MM.1S (cell line): ENCODE results near the gene IL17RB.

Experiments
- DNase-seq: peaks from one replicate; pipeline ENCODE4 v3.0.0-alpha.2; 2015
- H2AFZ ChIP-seq: fragments of 300-600 bp; sonication (generic); 2 replicates; pipeline ENCODE4 v1.6.0; 2016; ENCODE audit warnings: antibody characterized with exemption, low read length
- H3F3A ChIP-seq: fragments of 300-600 bp; sonication (generic); 2 replicates; pipeline ENCODE4 v1.6.1; 2016; ENCODE audit warnings: mild to moderate bottlenecking, antibody characterized with exemption, low read length, moderate library complexity, mixed read lengths; ENCODE audit not compliant: insufficient read depth
- H3K27ac ChIP-seq: fragments of 300-600 bp; sonication (generic); 2 replicates; pipeline ENCODE4 v1.5.1; 2016; ENCODE audit warnings: mild to moderate bottlenecking, low read length
- H3K27me3 ChIP-seq: fragments of 300-600 bp; sonication (generic); replicated peaks from 2 replicates; pipeline ENCODE4 v1.6.0; 2016; ENCODE audit warnings: low read length; ENCODE audit not compliant: insufficient read depth
- H3K36me3 ChIP-seq: fragments of 300-600 bp; sonication (generic); replicated peaks from 2 replicates; pipeline ENCODE4 v1.6.1; 2016; ENCODE audit warnings: mild to moderate bottlenecking, low read length, mixed read lengths; ENCODE audit not compliant: insufficient read depth
- H3K4me1 ChIP-seq: fragments of 300-600 bp; sonication (generic); 2 replicates; pipeline ENCODE4 v1.6.1; 2016; ENCODE audit warnings: low read length, mixed read lengths
- H3K4me2 ChIP-seq: fragments of 300-600 bp; sonication (generic); 2 replicates; pipeline ENCODE4 v1.6.0; 2016; ENCODE audit warnings: low read depth, low read length
- H3K4me3 ChIP-seq: fragments of 300-600 bp; sonication (generic); 2 replicates; pipeline ENCODE4 v1.5.1; 2016; ENCODE audit warnings: low read length, mixed read lengths
- H3K79me2 ChIP-seq: fragments of 300-600 bp; sonication (generic); 2 replicates; pipeline ENCODE4 v1.6.1; 2016; ENCODE audit warnings: mixed run types, low read length, mixed read lengths
- H3K9ac ChIP-seq: fragments of 300-600 bp; sonication (generic); 2 replicates; pipeline ENCODE4 v1.6.1; 2016; ENCODE audit warnings: low read length, mixed read lengths
- H3K9me2 ChIP-seq: fragments of 300-600 bp; sonication (generic); replicated peaks from 2 replicates; pipeline ENCODE4 v1.6.1; 2016; ENCODE audit warnings: mild to moderate bottlenecking, low read length, mixed read lengths; ENCODE audit not compliant: insufficient read depth
- H3K9me3 ChIP-seq: fragments of 300-600 bp; sonication (generic); replicated peaks from 2 replicates; pipeline ENCODE4 v1.6.1; 2016; ENCODE audit warnings: mild to moderate bottlenecking, low read length, mixed read lengths; ENCODE audit not compliant: insufficient read depth
- H4K20me1 ChIP-seq: fragments of 300-600 bp; sonication (generic); 2 replicates; pipeline ENCODE4 v1.6.1; 2016; ENCODE audit warnings: mild to moderate bottlenecking, low read length, moderate library complexity, mixed read lengths; ENCODE audit not compliant: insufficient read depth
- EZH2 ChIP-seq: fragments of 300-600 bp; sonication (generic); optimal IDR thresholded peaks from 2 replicates; pipeline ENCODE3; 2017; ENCODE audit warnings: low read depth, mild to moderate bottlenecking, antibody characterized with exemption, low read length, mixed read lengths
- EZH2phosphoT487 ChIP-seq: fragments of 300-600 bp; sonication (generic); IDR thresholded peaks from 2 replicates; pipeline ENCODE4 v1.6.1; 2018; ENCODE audit warnings: antibody characterized with exemption, low read length
- TF ChIP-seq, protein P1 (sequence below): fragments of 300-600 bp; sonication (generic); IDR thresholded peaks from 2 replicates; pipeline ENCODE4 v1.5.1; 2016; ENCODE audit warnings: antibody characterized with exemption, low read length, mixed read lengths

Gene IL17RB

DNA sequence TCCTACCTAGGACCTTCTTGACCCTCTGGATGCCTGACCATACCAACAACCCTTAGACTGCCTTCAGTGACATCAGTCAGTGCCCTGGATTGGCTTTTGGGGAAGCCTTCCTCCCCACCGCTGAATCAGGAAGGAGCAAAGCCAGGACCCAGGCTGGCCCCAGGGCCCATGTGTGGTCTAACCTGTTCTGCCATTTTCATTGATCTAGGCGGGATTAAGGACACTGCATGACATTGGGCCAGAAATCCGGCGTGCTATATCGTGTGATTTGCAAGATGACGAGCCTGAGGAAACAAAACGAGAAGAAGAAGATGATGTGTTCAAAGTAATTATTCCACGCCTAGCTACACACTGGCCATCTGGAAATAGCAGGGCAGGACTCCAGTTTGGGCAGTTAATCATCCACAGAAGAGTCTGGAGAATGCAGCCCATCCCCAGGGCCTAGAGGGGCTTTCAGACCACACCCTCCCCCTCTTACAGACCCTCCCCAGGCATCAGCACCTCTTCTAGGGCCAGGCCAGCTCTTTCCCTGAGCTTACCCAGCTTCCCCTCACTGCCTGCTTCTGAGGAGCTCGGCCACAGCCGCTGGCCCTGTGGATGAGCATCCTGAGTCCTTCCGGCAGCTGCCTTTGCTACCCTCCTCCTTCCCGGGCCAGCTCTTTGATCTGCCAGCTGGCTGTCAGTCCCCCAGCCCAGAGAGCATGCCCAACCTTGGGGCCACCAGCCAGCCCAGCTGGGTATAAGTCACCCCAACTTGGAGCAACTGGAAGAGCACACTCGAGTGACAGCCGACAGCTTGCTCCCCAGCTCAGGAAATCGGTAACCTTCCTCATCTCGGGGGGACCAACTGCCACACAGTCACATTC is 46.1 kb upstream of the IL17RB start:
- Histone ChIP-seq H3K4me1 (no peaks in the 10 kb centered on the region), H3K9ac (no peak overlapping the region)

DNA sequence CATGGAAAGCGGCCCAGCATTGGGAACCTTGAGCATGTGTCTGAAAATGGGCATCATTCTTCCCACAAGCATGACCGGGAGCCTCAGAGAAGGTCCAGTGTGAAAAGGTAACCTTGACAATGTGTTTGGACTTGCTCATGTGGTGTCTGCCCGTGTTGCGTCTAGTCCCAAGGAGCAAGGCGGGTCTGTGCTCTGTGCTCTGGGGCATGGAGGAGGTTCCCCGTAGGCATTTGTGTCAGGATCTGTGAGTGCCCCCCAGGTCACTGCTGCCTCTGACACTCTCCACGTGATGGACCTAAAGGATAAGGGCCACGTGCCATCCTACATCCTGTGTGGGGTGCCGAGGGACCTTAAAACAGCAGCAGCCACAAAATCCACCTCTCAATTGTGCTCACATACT is 45.0 kb upstream of the IL17RB start:
- H3K79me2 ChIP-seq = no peaks in the 10 kb centered on the region
- H3K27me3 ChIP-seq = no peaks in the 10 kb centered on the region
- no peaks in the 10 kb centered on the region for H3K4me1 ChIP-seq
- H3K9me3 ChIP-seq = no peaks in the 10 kb centered on the region
- no peaks in the 10 kb centered on the region for H3K9me2 ChIP-seq
- no peak overlapping the region for H2AFZ ChIP-seq
- no peak overlapping the region for H3K4me2 ChIP-seq
- TF ChIP-seq, protein P1, sequence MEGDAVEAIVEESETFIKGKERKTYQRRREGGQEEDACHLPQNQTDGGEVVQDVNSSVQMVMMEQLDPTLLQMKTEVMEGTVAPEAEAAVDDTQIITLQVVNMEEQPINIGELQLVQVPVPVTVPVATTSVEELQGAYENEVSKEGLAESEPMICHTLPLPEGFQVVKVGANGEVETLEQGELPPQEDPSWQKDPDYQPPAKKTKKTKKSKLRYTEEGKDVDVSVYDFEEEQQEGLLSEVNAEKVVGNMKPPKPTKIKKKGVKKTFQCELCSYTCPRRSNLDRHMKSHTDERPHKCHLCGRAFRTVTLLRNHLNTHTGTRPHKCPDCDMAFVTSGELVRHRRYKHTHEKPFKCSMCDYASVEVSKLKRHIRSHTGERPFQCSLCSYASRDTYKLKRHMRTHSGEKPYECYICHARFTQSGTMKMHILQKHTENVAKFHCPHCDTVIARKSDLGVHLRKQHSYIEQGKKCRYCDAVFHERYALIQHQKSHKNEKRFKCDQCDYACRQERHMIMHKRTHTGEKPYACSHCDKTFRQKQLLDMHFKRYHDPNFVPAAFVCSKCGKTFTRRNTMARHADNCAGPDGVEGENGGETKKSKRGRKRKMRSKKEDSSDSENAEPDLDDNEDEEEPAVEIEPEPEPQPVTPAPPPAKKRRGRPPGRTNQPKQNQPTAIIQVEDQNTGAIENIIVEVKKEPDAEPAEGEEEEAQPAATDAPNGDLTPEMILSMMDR = no peak
- TF ChIP-seq EZH2 = no peak
- no peak for TF ChIP-seq EZH2phosphoT487
- H3K4me3 ChIP-seq = no peak overlapping the region
- H3K9ac ChIP-seq = no peak overlapping the region
- no peaks in the 10 kb centered on the region for H3K36me3 ChIP-seq
- no peak for DNase-seq
- H3K27ac ChIP-seq = no peak overlapping the region
- H3F3A ChIP-seq = no peaks in the 10 kb centered on the region
- no peaks in the 10 kb centered on the region for H4K20me1 ChIP-seq

More for the DNA sequence above, 46.1 kb upstream of the IL17RB start:
- Histone ChIP-seq H3K9me3 (no peaks in the 10 kb centered on the region), H3K79me2 (no peaks in the 10 kb centered on the region), H3K9me2 (no peaks in the 10 kb centered on the region), H3K27me3 (no peaks in the 10 kb centered on the region), H4K20me1 (no peaks in the 10 kb centered on the region), H3F3A (no peaks in the 10 kb centered on the region), H3K4me2 (no peak overlapping the region), H2AFZ (no peak overlapping the region), H3K36me3 (no peaks in the 10 kb centered on the region), H3K27ac (no peak overlapping the region), H3K4me3 (no peak overlapping the region)
- DNase-seq = no peak
- no peak for TF ChIP-seq EZH2
- TF ChIP-seq, protein P1 = no peak
- TF ChIP-seq EZH2phosphoT487 = no peak

DNA sequence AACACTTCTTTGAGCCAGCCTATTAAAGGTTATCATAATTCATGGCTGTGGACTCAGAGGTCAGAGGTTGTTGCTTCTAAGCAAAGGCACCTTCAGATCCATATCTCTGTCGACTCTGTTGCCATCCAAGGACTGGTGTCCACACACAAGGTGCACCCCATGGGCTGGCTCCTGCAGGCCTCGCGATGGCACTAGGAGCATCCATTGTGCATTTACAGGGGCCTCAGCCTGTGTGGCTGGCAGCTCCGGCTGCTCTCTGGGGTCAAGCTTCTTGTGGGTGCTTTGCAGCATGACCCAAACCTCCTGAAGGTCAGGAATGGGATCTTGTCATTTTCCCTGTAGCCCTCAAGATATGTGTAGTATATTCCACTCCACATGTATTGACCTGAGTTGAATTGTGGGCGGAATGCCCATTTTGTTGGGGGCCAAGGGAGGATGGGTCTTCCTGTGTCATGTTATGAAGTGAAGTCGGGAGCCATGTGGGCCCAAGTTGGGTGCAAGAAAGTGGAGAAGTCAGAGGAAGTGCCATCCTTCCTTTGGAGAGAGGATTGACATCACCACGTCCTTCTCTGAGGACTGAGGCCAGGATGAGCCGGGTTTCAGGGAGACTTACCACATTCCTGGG is 44.0 kb upstream of the IL17RB start:
- no peak for DNase-seq
- Histone ChIP-seq H3K27me3 (no peaks in the 10 kb centered on the region), H3K9ac (no peak overlapping the region), H3K79me2 (no peaks in the 10 kb centered on the region), H3K9me2 (no peaks in the 10 kb centered on the region), H2AFZ (no peak overlapping the region), H3F3A (no peaks in the 10 kb centered on the region), H3K4me3 (no peak overlapping the region), H4K20me1 (no peaks in the 10 kb centered on the region), H3K4me1 (no peaks in the 10 kb centered on the region), H3K4me2 (no peak overlapping the region), H3K36me3 (no peaks in the 10 kb centered on the region), H3K9me3 (no peaks in the 10 kb centered on the region), H3K27ac (no peak overlapping the region)
- no peak for TF ChIP-seq EZH2phosphoT487
- TF ChIP-seq, protein P1 = no peak
- TF ChIP-seq EZH2 = no peak
